Inferior parietal cortex (tissue), 1 donor: ENCODE measurements around the gene FAM53B.

Source experiments
- DNase-seq: peaks from one replicate; pipeline ENCODE4 v3.0.0-alpha.2; 2016; ENCODE audit errors: extremely low spot score

Gene FAM53B

DNA sequence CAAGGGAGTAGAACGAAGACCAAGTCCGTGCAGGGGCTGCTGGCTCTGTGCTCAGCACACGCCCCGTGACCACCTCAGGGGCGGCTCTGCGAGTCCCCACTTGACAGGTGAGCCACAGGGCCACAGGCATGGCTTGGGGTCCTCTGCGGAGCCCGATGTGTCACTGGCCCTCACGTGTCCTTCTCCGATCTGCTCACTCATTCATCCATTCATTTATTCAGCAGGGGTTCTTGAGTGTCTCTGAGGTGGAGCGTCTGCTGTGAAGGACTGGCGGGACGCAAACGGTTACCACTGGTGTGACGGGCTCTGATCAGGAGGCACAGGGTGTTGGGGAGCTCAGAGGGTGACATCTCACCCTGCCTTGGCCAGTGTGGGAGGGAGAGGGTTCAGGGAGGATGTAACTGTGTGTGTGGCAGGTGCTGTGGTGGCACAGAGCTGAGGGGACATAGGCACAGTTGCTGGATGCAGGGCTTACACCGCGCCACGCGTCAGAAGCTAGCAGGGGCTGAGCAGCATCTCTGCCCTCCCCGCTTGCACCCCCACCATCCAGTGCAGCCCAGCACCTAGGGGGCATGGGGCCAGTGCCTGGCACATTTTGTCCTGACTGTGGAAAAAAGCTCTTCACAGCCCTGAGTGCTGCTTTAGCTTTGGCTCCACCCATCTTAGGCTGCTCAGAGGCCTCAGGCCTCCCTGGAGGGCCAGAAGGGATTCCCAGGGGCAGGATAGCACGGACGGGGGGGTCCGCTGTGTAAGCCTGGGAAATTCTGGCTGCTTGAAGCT lies 165.8 kb downstream of the FAM53B start:
- no peak for DNase-seq

- DNase-seq = no peak
Observed at GRCh38 chr10:124577651-124578050, 166.5 kb downstream of the FAM53B start.

GRCh38 chr10:124576526-124577420 lies 167.4 kb downstream of the FAM53B start:
- DNase-seq = no peak

GRCh38 chr10:124575107-124576035 lies 168.8 kb downstream of the FAM53B start:
- DNase-seq = no peak

DNA sequence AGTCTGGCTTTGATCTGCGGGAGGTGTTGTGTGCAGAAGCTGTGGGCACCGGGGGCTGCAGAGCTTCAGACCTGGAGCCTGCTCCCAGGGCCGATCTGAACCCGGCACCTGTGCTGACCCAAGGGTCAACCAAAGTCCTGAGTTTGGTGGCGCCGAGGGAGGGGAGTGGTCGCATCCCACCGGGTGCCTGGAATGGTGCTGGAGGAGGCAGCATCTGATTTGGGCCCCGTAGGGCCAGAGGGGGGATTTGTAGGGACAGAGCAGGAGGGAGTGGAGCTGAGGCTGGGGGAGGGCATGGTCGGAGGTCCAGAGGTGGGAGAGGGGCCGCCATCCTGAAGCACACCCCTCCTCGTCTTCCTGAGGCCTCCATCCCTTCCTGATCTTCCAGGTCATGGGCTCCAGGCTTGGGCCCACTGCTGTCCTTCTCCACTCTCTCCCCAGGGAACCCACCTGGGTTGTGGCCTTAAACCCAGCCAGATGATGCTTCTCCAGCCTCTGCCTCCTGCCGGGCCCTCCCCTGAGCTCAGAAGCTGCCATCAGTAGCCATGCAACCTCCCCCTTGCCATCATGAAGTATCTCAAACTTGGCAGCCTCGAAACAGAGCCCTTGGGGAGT lies 169.6 kb downstream of the FAM53B start:
- no peak for DNase-seq

DNA sequence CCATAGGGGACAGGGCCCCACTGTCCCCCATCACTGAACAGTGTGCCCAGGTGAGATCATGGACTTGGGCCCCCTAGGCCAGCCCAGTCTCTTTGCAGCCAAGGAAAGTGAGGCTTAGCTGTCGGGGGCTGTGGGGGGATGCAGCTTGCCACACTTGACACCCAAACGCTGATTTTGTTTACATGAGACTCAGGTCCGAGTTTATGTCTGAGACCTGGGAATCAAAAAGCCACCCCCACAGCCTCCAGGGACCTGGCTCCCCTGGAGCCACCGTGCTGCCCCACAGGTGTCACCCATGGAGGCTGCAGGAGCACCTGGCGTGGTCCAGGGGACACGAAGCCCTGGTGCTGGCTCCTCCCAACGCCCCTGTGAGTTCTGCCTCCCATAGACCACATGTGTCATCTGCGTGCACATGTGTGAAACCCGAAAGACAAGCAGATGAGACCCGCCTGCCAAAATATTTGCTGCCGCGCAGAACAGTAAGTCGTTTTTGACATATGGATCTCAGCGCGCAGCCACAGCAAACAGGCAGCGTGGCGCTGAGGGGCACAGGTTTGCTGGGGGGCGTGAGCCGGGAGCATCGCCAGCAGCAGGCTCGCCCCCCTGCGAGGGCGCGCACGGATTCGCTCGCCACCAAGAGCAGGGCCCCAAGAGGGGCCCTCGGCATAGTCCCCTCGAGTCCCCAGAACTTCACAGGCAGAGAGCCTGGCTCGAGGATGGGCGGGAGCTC lies 170.3 kb downstream of the FAM53B start:
- DNase-seq = no peak

GRCh38 chr10:124572751-124573150 lies 171.4 kb downstream of the FAM53B start:
- DNase-seq = no peak

DNA sequence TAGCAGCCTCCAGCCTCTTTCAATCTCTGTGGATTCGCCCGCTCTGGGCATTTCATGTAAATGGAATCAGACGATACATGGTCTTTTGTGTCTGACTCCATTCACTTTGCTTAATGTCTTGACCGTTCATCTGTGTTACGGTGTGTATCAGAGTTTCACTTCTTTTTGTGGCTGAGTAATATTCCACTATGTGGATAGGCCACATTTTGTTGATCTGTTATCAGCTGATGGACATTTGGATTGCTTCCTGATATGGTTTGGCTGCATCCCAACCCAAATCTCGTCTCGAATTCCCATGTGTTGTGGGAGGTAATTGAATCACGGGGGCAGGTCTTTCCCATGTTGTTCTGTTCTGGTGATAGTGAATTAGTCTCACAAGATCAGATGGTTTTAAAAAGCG lies 173.5 kb downstream of the FAM53B start:
- DNase-seq = no peak

GRCh38 chr10:124569623-124570470 lies 174.3 kb downstream of the FAM53B start:
- no peak for DNase-seq
